ENCODE measurements around the gene PNPO. TPM values are rescaled to one million over a fixed set of nuclear protein-coding genes. Genes with fewer than 3 reads are reported as not detected.
A peak's percentile ranks its signal among the peaks of the same experiment; 100 is the strongest.

Gene PNPO
- 7.5 TPM for total RNA-seq

DNA sequence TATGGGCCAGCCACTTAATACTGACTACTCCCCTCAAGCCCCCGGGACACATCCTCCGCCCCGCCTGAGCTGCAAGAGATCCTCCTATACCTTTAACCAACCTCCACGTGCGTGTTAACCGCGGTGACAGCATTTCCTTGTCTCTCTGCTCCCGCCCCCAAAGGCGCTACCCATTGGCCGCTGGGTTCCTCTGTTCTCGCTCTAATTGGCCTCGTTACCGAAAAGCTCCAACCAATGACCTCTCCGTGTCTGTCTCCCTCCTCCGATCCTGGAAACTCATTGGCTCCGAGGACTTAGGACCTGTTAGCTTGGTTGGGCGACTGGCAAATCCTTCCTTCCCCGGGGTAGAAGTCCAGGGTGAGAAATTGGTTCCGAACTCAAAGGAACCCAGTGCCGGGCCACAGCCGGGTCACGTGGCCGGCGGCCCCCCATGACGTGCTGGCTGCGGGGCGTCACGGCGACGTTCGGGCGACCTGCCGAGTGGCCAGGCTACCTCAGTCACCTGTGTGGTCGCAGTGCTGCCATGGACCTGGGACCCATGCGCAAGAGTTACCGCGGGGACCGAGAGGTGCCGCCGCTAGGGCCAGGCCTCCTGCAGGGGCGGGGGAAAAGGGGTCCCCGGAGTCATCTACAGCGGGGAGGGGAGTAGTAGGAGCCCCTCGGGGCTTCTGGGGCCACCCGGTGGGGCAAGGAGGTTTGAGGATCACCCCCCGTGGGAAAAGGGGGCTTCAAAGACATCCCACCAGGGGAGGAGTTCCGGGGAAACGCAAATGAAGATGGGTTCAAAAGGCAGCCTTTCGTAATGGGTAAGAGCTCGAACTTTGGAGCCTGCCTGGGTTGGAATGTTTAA lies at the start of gene PNPO:
TSS of gene PNPO (plus strand) at position 326 of the 850 bp plus-strand sequence. CDS start at position 431, 105 bp downstream.
- peak; percentile 97 for DNase-seq

DNA sequence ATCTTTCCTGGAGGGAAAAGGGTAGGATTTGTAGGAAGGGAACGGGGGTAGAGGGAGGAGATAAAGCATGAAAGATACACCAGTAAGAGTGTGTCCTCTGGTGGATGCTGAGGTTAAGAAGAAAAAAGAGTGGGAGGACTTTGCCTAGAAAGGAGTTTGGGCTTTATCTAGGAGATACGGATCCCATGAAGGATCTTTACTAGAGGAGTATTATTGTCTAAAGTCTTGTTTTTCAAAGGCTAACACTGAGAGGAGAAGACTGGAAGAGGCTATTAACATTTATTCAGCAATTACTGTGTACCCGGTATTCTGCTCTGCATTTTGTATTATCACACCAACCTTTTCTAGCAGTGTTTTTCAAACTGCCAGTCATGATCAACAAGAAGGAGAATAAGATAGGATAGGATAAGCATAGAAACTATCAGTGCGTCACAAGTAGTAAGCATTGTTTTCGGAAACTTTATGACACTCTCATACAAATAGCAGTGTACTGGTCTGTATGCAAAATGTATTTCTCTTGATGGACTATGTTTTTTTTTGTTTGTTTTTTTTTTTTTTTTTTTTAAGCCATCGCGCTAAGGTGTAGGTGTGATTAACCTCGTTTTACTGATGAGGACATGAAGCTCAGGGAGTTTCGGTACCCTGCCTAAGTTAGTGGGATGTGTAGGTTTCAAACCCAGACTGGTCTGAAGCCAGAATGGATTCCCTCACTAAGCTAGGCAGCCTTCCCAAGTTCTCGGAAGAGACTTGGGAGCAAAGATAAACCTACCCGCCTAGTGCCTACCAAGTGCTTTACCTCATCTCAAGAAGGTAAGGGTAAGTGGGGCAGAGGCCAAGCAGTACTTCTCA lies 46.6 kb upstream of the PNPO start:
- no peak for DNase-seq

DNA sequence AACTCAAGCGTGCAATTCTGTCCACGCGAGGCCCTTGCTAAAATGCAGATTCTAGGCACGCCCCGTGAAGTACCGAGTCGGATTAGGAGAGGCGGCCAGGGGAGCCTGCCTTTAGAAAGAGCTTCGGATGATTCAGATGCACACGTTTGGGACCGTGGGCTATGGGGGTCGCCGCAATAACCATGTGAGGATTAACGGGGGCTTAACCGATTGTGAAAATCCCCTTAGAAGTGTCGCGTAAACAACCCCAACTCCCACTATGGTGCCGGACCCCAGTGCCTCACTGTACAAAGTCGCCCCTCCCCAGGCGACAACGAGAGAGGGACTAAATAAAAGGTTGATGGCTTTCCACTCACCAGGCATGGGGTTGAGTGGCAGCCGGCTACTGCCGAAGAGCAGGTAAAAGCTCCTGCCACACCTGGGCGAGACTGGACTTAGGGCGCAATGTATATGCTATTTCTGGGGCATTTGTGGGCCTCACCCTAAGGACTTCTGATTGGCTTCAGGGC lies 46.0 kb upstream of the PNPO start:
- no peak for DNase-seq

DNA sequence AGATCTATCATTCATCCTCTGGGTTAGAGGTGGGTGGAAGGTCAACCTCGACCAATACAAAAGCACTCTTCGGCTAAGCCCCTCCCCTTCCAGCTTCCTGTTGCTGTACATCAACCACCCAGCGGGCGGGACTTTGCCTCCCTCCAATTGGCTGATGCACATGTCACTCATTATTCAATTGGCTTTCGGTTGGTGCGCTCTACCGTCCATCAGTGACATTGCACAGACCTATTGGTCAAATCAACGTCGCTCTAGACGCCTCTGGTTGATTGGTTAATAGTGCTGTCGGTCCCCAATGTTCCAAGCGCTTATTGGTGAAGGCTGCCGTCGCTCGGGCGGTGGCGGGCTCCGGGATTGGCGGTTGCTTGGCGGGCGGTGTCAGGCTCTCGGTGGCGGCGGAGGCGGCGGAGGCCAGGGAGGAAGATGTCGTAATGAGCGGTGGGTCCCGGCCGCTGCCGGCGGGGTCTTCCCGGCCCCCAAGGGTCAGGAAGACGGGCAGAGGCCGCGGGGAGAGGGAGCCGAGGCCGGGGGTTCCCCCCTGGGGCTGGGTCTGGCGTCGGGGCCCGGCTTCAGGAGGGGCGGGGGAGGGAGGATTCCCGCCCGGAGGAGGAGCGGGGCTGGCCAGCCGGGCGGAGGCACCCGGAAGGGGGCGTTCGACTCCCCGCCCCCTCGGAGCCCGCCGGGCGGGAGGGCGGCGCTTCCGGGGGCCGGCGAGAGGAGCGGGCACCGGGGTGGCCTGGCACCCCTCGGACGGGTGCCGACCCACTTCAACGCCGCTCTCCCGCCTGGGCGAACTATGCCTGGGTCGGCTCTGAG lies 45.3 kb upstream of the PNPO start, which contains the start of gene SP2:
TSS of gene SP2 (plus strand) at position 381 of the 816 bp plus-strand sequence. CDS start at position 432, 51 bp downstream.
- peak; percentile 99 for DNase-seq

DNA sequence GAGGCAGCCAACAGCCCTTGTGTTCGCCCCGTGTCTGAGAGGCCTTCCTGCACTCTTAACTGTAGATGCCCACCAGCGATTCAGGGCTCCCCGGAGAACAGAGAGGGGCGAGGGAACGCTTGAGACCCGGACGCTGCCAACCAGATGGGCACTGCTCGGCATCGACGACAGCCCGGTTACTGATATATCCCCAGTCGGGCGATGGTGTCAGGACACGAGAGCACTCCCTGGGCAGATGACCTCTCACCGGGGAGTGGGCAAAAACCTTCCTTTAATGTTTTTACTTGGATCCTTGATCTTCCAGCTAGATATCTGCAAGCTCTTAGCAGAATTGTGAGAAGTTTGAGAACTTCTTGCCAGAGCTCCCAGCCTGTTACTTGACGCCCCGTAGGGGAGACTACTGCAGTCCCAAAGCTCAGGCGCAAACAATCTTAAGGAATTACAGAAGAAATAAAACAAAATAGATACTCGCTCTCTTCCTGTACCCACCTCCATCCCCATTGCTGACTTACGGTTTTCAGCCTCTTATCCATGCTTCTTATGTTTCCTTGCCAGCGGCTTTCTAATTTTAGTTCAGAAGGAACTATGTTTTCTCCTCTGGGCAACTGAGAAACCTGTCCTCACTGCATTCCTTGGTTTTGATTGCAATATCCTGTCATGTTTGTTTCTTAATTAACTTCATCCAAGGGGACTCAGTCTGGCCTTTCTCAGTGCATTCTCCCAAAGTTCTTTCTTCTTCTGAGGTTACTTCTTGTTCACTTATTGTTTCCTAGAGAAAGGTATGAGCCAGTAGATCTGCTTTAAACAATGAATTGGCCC lies 44.5 kb upstream of the PNPO start:
- DNase-seq, result no peak

DNA sequence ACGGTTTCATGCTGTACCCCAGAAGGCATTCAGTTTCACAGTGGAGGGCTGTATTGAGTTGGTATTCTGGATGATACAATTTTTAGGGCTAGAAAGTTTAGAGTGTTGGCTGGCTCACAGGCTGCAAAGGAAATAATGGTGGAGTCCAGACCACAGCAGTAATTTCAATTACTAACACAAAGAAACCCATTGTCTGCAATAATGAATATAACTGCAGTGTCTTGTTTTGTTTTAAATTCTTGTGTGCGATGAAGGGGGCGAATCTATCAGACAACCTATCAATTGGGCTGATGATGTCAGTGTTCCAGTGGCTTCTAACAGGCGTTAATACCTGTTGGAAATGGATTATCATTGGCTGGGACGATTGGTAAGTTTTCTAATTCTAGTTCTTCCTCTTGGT lies 43.8 kb upstream of the PNPO start:
- no peak for DNase-seq

DNA sequence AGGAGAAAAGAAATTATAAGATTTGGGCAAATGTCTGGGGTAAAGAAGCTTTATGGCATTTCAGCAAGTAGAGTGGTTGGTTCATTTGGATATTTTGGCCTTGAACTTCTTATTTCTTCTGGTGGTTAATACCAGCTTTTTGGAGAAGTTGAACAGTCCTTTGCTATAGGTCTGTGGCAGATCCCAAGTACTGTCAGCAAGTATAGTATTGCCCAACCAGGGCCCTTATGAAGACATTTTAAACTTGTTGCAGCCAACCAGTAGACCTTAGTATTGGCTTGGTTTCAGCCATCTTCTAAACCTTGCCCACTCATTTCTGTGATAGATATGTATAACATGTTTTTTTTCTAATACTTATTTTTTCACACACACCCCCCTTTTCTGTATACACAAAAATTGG lies 43.1 kb upstream of the PNPO start:
- no peak for DNase-seq

DNA sequence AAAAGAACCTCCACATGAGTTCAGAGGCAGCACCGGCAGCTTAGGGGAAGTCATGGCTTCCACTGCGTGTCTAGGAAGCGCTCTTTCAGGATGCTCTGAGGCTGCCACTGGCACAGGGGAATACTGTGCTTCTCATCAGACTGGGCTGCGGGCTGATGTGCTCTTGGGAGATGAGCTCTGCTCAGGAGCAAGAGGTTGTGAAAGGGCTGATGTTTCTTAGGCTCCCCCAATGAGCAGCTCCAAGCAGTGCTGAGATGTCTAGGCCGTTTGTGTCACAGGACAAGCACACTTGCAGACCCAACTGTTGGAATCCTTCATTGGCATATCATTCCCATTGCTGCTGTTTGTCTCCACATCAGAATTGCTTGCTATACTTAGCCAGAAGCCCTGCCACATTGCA lies 41.7 kb upstream of the PNPO start:
- DNase-seq, result no peak

DNA sequence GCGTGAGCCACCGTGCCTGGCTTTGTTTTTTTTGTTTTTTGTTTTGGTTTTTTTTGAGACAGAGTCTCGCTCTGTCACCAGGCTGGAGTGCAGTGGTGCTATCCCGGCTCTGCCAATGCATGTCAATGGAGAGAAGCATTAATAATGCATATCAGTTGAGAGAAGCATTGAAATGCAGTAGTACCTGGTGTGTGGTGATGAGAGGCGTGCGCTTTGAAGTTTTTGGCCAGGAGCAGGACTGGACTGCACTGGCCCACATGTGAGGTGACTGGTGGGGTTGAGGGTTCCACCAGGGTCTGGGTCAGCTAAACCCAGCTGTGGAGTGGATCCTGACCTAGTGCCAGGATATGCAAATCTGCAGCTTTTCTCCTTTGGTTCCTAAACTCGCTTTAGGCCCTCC lies 39.9 kb upstream of the PNPO start:
- no peak for DNase-seq

DNA sequence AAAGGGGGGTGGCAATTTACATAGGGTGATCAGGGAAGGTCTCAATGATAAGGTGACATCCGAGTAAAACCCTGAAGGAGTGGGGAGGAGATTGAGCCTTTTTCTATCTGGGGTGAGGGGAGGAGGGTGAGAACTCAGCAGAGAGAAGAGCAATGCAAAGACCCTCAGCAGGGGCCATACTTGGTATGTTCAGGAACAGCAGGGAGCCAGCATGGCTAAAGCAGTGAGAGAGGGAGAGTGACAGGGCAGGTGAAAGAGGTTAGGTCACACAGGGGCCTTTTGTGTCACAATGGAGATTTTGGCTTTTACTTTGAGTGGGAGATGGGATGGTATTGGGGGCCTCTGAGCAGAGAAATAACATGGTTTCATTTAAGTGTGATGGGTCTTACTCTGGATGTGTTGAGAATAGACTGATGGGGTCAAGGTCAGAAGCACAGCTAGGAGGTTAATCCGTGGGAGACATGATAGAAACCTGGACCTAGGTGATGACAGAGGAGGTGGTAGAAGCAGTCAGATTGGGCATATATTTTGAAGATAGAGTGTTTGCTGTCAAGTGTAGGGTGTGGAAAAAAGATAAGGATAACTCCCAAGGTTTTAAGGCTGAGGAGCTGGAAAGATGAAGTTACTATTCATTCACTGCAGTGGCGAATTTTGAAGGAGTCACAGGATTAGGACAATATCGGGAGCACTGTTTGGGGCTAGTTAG lies 39.2 kb upstream of the PNPO start:
- DNase-seq, result no peak

DNA sequence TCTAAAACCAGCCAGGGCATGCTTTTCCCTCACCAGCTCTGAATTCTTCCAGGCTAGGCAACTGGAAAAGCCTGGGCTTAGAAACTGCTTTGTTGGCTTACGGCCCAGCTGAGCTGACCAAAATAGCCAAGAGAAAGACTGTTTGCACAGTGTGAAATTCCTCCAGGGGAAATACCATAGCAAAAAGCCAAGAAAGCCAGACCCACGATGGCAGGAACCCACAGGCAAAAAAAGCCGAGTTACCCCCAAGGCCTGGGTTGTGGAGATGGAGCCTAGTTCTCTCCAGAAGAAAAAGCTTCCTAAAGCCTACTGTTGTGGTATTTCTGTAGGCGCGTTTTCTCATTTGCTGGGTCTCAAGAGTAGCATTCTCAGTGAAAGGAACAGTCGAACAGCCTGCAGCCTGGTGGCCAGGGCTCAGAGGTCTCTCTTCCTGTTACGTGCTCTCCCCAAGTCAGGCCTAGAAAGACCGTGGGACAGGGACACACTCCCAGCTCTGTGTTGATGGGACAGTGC lies 36.1 kb upstream of the PNPO start:
- DNase-seq, result peak; percentile 64

DNA sequence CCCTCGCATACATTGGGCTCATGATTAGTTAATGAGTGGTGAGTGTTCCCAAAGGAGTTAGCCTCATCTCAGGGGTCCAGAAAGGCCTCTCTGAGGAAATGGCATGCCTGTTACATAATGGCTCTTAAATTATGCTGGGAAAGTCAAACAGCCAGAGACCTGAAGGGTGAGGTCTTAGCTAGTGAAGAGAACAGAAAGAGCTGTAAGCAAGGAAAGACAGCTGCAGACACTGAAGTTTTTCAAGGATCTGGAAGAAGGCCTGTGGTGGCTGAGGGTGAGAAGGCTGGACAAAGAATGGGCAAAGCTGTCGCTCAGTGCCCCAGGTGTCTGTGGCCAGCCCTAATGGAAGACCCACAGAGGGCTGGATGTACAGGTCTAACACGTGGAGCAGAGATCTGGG lies 34.9 kb upstream of the PNPO start:
- DNase-seq, result no peak

DNA sequence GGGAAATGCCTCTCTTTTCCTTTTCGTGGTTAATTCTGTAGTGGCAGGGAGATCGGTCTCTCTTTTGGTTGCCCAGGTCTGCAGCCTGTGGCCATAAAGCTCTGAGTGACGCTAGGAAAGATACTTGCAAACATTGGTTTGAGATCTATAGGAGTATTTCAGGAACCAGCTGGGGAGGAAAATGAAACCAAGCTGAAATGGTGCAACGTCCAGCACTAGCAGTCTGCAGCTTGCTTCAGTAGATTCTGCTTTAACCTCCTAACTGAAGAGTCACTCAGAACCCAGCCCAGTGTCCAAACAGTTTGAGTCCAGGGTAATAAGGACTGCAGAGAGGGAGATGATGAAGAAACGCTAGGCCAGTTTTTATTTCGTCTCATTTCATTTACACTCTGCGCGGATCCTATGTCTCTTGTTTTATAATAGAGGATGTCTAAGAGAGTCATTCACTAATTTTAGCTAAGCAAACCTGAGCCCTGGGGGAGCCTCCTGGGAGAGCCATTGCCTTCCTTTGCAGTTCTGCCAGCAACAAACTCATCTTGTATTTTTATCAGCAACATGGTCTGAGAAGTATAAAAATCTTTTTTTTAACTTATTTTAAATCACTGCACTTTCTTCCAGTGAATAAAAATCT lies 33.3 kb upstream of the PNPO start:
- DNase-seq, result no peak

DNA sequence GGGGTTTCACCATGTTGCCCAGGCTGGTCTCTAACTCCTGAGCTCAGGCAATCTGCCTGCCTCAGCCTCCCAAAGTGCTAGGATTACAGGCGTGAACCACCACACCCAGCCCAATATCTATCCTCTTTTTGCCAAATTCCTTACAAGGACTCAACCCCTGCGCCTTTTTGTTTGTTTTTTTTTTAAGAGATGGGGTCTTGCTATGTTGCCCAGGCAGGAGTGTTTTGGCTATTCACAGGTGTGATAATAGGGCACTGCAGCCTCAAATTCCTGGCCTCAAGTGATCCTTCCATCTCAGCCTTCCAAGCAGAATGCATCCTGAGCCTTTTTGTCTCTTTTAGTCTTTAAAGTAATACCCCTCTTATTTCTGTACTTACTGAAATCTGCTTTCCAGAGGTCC lies 28.3 kb upstream of the PNPO start:
- DNase-seq, result no peak

DNA sequence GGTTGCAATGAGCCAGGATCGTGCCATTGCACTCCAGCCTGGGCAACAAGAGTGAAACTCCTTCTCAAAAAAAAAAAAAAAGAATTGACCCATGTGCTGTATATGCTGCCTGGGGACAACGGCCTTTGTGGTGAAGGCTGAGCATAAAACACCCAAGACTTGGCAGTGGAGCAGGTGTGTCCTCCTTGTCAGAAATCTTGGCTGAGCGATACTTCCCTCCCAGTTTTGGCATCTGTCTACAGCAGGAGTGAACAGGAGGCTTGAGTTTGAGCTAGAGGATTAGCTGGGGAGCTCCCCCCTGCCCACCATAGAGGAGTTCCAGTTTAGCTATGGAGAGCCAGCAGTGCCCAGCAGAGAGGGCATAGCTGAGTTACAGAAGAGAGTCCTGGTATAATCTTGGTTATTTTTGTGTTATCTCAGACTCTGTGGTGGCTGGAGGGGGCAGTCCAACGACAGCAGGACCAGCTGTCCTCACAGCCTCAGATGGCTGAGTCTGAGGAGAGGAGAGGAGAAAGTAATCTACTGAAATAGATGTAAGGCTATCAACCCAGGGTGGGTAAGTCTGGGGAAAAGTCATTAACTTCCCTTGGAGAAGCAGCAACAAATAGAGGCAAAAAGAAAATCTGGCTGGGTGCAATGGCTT lies 26.9 kb upstream of the PNPO start:
- no peak for DNase-seq

DNA sequence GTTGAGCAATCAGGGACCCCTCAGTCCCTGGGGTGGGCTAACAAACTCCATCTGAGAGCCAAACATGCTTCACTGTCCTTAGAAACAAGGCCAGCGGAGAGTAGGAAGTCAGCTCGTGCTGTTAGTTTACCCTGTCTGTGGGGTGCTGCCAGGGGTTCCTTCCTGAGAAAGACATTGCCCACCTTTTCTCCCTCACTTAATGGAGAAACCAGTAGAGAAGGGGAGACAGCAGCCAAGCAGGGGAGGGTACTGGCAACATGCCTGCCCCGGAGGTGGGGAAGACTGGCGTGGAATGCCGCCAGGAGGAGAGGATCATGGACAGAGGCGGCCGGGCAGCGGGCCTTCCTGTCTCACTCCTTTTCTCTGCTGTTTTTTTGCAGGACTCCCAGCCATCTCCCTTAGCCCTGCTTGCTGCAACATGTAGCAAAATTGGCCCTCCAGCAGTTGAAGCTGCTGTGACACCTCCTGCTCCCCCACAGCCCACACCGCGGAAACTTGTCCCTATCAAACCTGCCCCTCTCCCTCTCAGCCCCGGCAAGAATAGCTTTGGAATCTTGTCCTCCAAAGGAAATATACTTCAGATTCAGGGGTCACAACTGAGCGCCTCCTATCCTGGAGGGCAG lies 25.5 kb upstream of the PNPO start:
- DNase-seq, result no peak

DNA sequence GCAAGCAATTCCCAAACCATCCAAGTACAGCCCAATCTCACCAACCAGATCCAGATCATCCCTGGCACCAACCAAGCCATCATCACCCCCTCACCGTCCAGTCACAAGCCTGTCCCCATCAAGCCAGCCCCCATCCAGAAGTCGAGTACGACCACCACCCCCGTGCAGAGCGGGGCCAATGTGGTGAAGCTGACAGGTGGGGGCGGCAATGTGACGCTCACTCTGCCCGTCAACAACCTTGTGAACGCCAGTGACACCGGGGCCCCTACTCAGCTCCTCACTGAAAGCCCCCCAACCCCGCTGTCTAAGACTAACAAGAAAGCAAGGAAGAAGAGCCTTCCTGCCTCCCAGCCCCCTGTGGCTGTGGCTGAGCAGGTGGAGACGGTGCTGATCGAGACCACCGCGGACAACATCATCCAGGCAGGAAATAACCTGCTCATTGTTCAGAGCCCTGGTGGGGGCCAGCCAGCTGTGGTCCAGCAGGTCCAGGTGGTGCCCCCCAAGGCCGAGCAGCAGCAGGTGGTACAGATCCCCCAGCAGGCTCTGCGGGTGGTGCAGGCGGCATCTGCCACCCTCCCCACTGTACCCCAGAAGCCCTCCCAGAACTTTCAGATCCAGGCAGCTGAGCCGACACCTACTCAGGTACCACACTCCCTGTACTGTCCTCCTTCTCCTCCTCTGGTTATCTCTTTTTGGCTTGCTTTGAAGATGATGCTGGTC lies 24.7 kb upstream of the PNPO start:
- no peak for DNase-seq

DNA sequence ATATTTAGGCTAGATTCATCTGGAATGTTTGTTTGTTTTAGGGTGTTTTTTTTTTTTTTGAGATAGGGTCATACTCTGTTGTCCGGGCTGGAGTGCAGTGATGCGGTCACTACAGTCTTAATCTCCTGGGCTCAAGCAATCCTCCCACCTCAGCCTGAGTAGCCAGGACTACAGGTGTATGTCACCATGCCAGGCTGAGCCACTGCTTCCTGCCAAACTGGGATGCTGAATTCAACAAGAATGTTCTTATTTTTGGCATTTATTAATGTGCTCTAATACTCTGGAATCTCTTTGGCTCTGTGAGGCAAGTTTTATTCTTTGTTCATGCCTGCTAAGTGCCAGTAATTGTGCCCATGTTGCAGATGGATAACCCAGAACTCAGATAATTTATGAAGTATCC lies 23.8 kb upstream of the PNPO start:
- no peak for DNase-seq

Measured in occipital lobe (tissue), 2 donors.